Activated CD4-positive, alpha-beta memory T cell treated with anti-CD3 and anti-CD28 coated beads for 36 hours (primary cell): Measurements from ENCODE around the gene OR51B2. TPM values are rescaled to one million over a fixed set of nuclear protein-coding genes. Genes with fewer than 3 reads are reported as not detected.

Source experiments
- CTCF ChIA-PET: fragments of 350-600 bp; sonication (Branson Sonifier 250); formaldehyde crosslinking; loops from one replicate; lab custom pipeline; 2021; ENCODE audit warnings: antibody characterized with exemption, inconsistent platforms; lab: Charles Lee
- POLR2A ChIA-PET: fragments of 350-600 bp; sonication (Branson Sonifier 250); formaldehyde crosslinking; loops from one replicate; lab custom pipeline; 2021; ENCODE audit warnings: antibody characterized with exemption; lab: Charles Lee
- DNase-seq: peaks from one replicate; pipeline ENCODE4 v3.0.0-alpha.2; 2020
- H3K27ac Mint-ChIP-seq: one replicate; pipeline ENCODE4 v1.8.0; 2021; ENCODE audit warnings: mixed read lengths
- H3K27me3 Mint-ChIP-seq: one replicate; pipeline ENCODE4 v1.8.0; 2021; ENCODE audit warnings: mixed read lengths
- H3K36me3 Mint-ChIP-seq: one replicate; pipeline ENCODE4 v1.8.0; 2021; ENCODE audit warnings: mixed read lengths
- H3K4me1 Mint-ChIP-seq: one replicate; pipeline ENCODE4 v1.8.0; 2021; ENCODE audit warnings: low read depth, mixed read lengths
- H3K4me3 Mint-ChIP-seq: one replicate; pipeline ENCODE4 v1.8.0; 2021; ENCODE audit warnings: mild to moderate bottlenecking, mixed read lengths
- H3K9me3 Mint-ChIP-seq: one replicate; pipeline ENCODE4 v1.8.0; 2021; ENCODE audit warnings: mixed read lengths
- intact Hi-C: fragments of 100-400 bp; cut with micrococcal nuclease; formaldehyde crosslinking; loops from one replicate; pipeline ENCODE4 v1.15.1; 2023
- total RNA-seq, 2 experiments: library from RNA; stranded (reverse); gene quantifications; one replicate each; pipeline ENCODE4 v1.2.3, GENCODE V29; 2021

OR51B2 gene
- total RNA-seq, 2 experiments from 2014 or later = not detected

GRCh38 chr11:5288108-5288905, 35.8 kb downstream of the OR51B2 start:
- no peaks in the 10 kb centered on the region for H3K36me3 Mint-ChIP-seq
- intact Hi-C loops = no loop called here
- H3K4me1 Mint-ChIP-seq = no peaks in the 10 kb centered on the region
- DNase-seq = no peak
- no peak overlapping the region for H3K4me3 Mint-ChIP-seq
- CTCF ChIA-PET = interaction anchor here (0.8 kb wide), 1 partner anchor 10 kb away, joined by 3 read pairs; no protein-coding TSS in a partner anchor
- H3K27me3 Mint-ChIP-seq = peaks cover 2% of the 10 kb centered on the region
- no peak overlapping the region for H3K27ac Mint-ChIP-seq
- POLR2A ChIA-PET = no interaction called here
- no peaks in the 10 kb centered on the region for H3K9me3 Mint-ChIP-seq

- no peak overlapping the region for H3K27ac Mint-ChIP-seq
- intact Hi-C loops = no loop called here
- no peak for DNase-seq
- no peaks in the 10 kb centered on the region for H3K4me1 Mint-ChIP-seq
- ChIA-PET POLR2A (no interaction called here), CTCF (no interaction called here)
- H3K4me3 Mint-ChIP-seq = no peak overlapping the region
- H3K9me3 Mint-ChIP-seq = no peaks in the 10 kb centered on the region
- H3K36me3 Mint-ChIP-seq = no peaks in the 10 kb centered on the region
- H3K27me3 Mint-ChIP-seq = peaks cover 2% of the 10 kb centered on the region
Measured at GRCh38 chr11:5286901-5287300, 37.2 kb downstream of the OR51B2 start.

DNA sequence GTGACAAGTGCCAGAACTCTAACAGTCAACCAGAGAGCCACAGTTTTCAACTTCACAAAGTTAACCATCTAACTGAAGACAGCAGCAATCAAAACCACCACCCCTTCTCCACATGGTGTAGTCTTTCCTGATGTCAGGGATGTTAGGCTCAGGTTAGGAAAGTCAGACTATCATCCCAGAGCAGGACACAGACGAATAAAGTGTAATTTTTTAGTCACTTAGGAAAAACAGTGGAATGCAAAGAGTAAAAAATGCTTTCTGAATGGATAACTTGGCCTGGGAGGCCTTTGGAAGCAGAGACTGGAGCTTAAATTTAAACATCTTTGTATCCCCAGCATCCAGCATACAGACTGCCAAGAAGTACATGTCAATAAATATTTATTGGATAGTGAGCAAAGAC, 37.7 kb downstream of the OR51B2 start:
- H3K9me3 Mint-ChIP-seq = no peaks in the 10 kb centered on the region
- H3K27ac Mint-ChIP-seq = no peak overlapping the region
- POLR2A ChIA-PET = no interaction called here
- H3K36me3 Mint-ChIP-seq = no peaks in the 10 kb centered on the region
- intact Hi-C loops = no loop called here
- no peak overlapping the region for H3K4me3 Mint-ChIP-seq
- no peaks in the 10 kb centered on the region for H3K4me1 Mint-ChIP-seq
- no peak for DNase-seq
- CTCF ChIA-PET = no interaction called here
- H3K27me3 Mint-ChIP-seq = peaks cover 2% of the 10 kb centered on the region

- no peak for DNase-seq
- H3K36me3 Mint-ChIP-seq = no peaks in the 10 kb centered on the region
- no peaks in the 10 kb centered on the region for H3K9me3 Mint-ChIP-seq
- H3K27me3 Mint-ChIP-seq = peaks cover 2% of the 10 kb centered on the region
- intact Hi-C loops = no loop called here
- H3K4me3 Mint-ChIP-seq = no peak overlapping the region
- no peaks in the 10 kb centered on the region for H3K4me1 Mint-ChIP-seq
- ChIA-PET CTCF (no interaction called here), POLR2A (no interaction called here)
- H3K27ac Mint-ChIP-seq = no peak overlapping the region
Measured at GRCh38 chr11:5285703-5286340, 38.3 kb downstream of the OR51B2 start.

DNA sequence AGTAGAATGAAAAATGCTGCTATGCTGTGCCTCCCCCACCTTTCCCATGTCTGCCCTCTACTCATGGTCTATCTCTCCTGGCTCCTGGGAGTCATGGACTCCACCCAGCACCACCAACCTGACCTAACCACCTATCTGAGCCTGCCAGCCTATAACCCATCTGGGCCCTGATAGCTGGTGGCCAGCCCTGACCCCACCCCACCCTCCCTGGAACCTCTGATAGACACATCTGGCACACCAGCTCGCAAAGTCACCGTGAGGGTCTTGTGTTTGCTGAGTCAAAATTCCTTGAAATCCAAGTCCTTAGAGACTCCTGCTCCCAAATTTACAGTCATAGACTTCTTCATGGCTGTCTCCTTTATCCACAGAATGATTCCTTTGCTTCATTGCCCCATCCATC, 39.5 kb downstream of the OR51B2 start:
- POLR2A ChIA-PET = no interaction called here
- CTCF ChIA-PET = no interaction called here
- Mint-ChIP-seq H3K27me3 (no peaks in the 10 kb centered on the region), H3K9me3 (no peaks in the 10 kb centered on the region), H3K4me3 (no peak overlapping the region), H3K4me1 (no peaks in the 10 kb centered on the region), H3K36me3 (no peaks in the 10 kb centered on the region), H3K27ac (no peak overlapping the region)
- no peak for DNase-seq
- intact Hi-C loops = no loop called here

DNA sequence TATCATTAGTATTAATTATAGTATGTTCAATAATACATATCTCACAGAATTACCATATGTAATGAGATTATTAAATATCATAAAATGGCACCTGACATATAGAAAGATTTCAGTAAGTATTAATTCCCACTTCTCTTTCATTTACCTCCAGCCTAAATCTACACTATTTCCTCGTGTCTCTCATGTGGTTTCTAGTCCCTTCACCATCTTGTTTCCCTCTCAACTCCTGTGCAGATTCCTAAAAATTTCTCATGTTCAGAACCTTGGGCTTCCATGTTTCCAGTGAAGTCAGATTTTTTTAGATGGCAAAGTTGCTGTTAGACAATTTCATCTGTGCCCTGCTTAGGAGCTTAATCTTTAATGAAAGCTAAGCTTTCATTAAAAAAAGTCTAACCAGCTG, 40.2 kb downstream of the OR51B2 start:
- ChIA-PET POLR2A (no interaction called here), CTCF (interaction anchor here (0.6 kb wide), 1 partner anchor 80 kb away, joined by 3 read pairs; no protein-coding TSS in a partner anchor)
- intact Hi-C loops = no loop called here
- no peaks in the 10 kb centered on the region for H3K9me3 Mint-ChIP-seq
- H3K4me1 Mint-ChIP-seq = no peaks in the 10 kb centered on the region
- H3K27me3 Mint-ChIP-seq = no peaks in the 10 kb centered on the region
- no peak for DNase-seq
- H3K27ac Mint-ChIP-seq = no peak overlapping the region
- no peak overlapping the region for H3K4me3 Mint-ChIP-seq
- H3K36me3 Mint-ChIP-seq = no peaks in the 10 kb centered on the region

DNA sequence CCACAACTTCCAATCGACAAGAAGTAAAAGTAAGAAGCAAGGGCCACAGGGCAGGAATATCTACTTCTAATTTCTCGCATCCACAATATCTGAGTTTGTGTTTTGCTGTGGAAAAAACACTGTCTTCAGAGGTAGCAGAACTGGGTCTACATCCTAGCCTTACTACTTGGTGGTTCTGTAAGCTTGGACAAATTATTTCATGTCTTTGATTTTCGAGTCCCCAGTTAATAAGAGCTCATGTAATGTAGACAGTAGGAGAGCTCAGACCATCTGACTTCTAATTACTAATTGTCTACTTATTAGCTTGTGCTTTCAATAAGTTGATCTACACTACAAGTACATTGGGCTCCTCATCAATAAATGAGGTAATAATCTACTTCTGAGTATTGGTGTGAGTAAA, 41.0 kb downstream of the OR51B2 start:
- ChIA-PET CTCF (no interaction called here), POLR2A (interaction anchor here (0.6 kb wide), 1 partner anchor 72 kb away, joined by 3 read pairs; no protein-coding TSS in a partner anchor)
- intact Hi-C loops = no loop called here
- Mint-ChIP-seq H3K9me3 (no peaks in the 10 kb centered on the region), H3K4me1 (no peaks in the 10 kb centered on the region), H3K27ac (no peak overlapping the region), H3K27me3 (no peaks in the 10 kb centered on the region), H3K36me3 (no peaks in the 10 kb centered on the region), H3K4me3 (no peak overlapping the region)
- no peak for DNase-seq

GRCh38 chr11:5282628-5283027, 41.5 kb downstream of the OR51B2 start:
- CTCF ChIA-PET = no interaction called here
- intact Hi-C loops = no loop called here
- Mint-ChIP-seq H3K27me3 (no peaks in the 10 kb centered on the region), H3K4me3 (no peak overlapping the region), H3K4me1 (no peaks in the 10 kb centered on the region), H3K27ac (no peak overlapping the region), H3K36me3 (no peaks in the 10 kb centered on the region), H3K9me3 (no peaks in the 10 kb centered on the region)
- POLR2A ChIA-PET = interaction anchor here (0.6 kb wide), 1 partner anchor 72 kb away, joined by 3 read pairs; no protein-coding TSS in a partner anchor
- DNase-seq = no peak

DNA sequence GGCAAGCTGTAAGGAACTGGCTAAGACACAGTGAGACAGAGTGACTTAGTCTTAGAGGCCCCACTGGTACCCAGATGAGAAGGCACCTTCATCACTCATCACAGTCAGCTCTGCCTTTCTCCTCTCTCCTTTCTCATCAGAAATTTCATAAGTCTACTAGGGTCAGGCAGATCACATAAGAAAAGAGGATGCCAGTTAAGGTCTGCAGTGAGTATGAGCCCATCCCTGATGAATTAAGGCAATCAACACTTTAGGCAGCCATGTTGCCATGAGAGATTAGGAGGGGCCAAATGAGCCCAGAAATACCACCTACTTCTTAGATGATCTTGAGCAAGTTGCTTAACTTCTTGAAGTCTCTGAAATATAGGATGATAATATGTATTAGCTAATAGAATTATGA, 42.5 kb downstream of the OR51B2 start:
- H3K36me3 Mint-ChIP-seq = no peaks in the 10 kb centered on the region
- no peaks in the 10 kb centered on the region for H3K27me3 Mint-ChIP-seq
- H3K4me1 Mint-ChIP-seq = no peaks in the 10 kb centered on the region
- DNase-seq = no peak
- H3K27ac Mint-ChIP-seq = no peak overlapping the region
- ChIA-PET POLR2A (no interaction called here), CTCF (no interaction called here)
- intact Hi-C loops = no loop called here
- no peak overlapping the region for H3K4me3 Mint-ChIP-seq
- H3K9me3 Mint-ChIP-seq = no peaks in the 10 kb centered on the region

DNA sequence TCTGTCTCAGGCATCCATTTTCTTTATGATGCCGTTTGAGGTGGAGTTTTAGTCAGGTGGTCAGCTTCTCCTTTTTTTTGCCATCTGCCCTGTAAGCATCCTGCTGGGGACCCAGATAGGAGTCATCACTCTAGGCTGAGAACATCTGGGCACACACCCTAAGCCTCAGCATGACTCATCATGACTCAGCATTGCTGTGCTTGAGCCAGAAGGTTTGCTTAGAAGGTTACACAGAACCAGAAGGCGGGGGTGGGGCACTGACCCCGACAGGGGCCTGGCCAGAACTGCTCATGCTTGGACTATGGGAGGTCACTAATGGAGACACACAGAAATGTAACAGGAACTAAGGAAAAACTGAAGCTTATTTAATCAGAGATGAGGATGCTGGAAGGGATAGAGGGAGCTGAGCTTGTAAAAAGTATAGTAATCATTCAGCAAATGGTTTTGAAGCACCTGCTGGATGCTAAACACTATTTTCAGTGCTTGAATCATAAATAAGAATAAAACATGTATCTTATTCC, 43.5 kb downstream of the OR51B2 start:
- Mint-ChIP-seq H3K9me3 (no peaks in the 10 kb centered on the region), H3K4me3 (no peak overlapping the region), H3K27me3 (no peaks in the 10 kb centered on the region), H3K36me3 (no peaks in the 10 kb centered on the region), H3K27ac (no peak overlapping the region), H3K4me1 (no peaks in the 10 kb centered on the region)
- intact Hi-C loops = no loop called here
- ChIA-PET CTCF (no interaction called here), POLR2A (no interaction called here)
- DNase-seq = peak; percentile 45

GRCh38 chr11:5279471-5280090, 44.5 kb downstream of the OR51B2 start:
- no peaks in the 10 kb centered on the region for H3K36me3 Mint-ChIP-seq
- no peak overlapping the region for H3K27ac Mint-ChIP-seq
- DNase-seq = no peak
- POLR2A ChIA-PET = no interaction called here
- no peaks in the 10 kb centered on the region for H3K4me1 Mint-ChIP-seq
- no peak overlapping the region for H3K4me3 Mint-ChIP-seq
- intact Hi-C loops = no loop called here
- no peaks in the 10 kb centered on the region for H3K9me3 Mint-ChIP-seq
- no peaks in the 10 kb centered on the region for H3K27me3 Mint-ChIP-seq
- CTCF ChIA-PET = no interaction called here

- ChIA-PET CTCF (no interaction called here), POLR2A (no interaction called here)
- no peak overlapping the region for H3K4me3 Mint-ChIP-seq
- H3K27ac Mint-ChIP-seq = no peak overlapping the region
- no peaks in the 10 kb centered on the region for H3K9me3 Mint-ChIP-seq
- intact Hi-C loops = no loop called here
- H3K27me3 Mint-ChIP-seq = no peaks in the 10 kb centered on the region
- H3K36me3 Mint-ChIP-seq = no peaks in the 10 kb centered on the region
- H3K4me1 Mint-ChIP-seq = no peaks in the 10 kb centered on the region
- DNase-seq = no peak
Measured at GRCh38 chr11:5277807-5278382, 46.2 kb downstream of the OR51B2 start.
